DOHH2 (cell line): ENCODE results near the gene SNX1.

Source experiments
- EZH2phosphoT487 ChIP-seq: fragments of 200-600 bp; sonication (generic); IDR thresholded peaks from 2 replicates; pipeline ENCODE4 v1.6.1; 2017; ENCODE audit warnings: borderline replicate concordance, mild to moderate bottlenecking, antibody characterized with exemption, low read length, moderate library complexity, mixed read lengths
- TF ChIP-seq, protein P1 (sequence below): fragments of 200-600 bp; sonication (generic); IDR thresholded peaks from one replicate; pipeline ENCODE4 v1.5.1; 2014; ENCODE audit warnings: antibody characterized with exemption, mild to moderate bottlenecking, low read depth, low read length; ENCODE audit not compliant: poor library complexity, severe bottlenecking

- no peak for TF ChIP-seq EZH2phosphoT487
- TF ChIP-seq, protein P1, sequence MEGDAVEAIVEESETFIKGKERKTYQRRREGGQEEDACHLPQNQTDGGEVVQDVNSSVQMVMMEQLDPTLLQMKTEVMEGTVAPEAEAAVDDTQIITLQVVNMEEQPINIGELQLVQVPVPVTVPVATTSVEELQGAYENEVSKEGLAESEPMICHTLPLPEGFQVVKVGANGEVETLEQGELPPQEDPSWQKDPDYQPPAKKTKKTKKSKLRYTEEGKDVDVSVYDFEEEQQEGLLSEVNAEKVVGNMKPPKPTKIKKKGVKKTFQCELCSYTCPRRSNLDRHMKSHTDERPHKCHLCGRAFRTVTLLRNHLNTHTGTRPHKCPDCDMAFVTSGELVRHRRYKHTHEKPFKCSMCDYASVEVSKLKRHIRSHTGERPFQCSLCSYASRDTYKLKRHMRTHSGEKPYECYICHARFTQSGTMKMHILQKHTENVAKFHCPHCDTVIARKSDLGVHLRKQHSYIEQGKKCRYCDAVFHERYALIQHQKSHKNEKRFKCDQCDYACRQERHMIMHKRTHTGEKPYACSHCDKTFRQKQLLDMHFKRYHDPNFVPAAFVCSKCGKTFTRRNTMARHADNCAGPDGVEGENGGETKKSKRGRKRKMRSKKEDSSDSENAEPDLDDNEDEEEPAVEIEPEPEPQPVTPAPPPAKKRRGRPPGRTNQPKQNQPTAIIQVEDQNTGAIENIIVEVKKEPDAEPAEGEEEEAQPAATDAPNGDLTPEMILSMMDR: no peak
Measured at GRCh38 chr15:64146520-64146884, 50.7 kb downstream of the SNX1 start.
